PC-9 (cell line): ENCODE results near the gene KIN. TPM values are rescaled to one million over a fixed set of nuclear protein-coding genes. Genes with fewer than 3 reads are reported as not detected.

Experiments used
- BruUV-seq: library from RNA; stranded (reverse); fragments of 400-500 nt; replicated peaks from 2 replicates; lab custom pipeline; 2021; lab: Mats Ljungman, UMichigan
- CTCF ChIA-PET: fragments of 300-600 bp; sonication (Branson Sonifier 250); formaldehyde crosslinking; loops from one replicate; lab custom pipeline; 2022; ENCODE audit warnings: antibody characterized with exemption; lab: Charles Lee
- POLR2A ChIA-PET: fragments of 300-600 bp; sonication (Branson Sonifier 250); formaldehyde crosslinking; loops from one replicate; lab custom pipeline; 2022; ENCODE audit warnings: antibody characterized with exemption; ENCODE audit not compliant: unreplicated experiment; lab: Charles Lee
- DNase-seq, 2 experiments: peaks; one replicate each; pipeline versions ENCODE4 v3.0.0 to v3.0.0-alpha.2; 2015 to 2022; ENCODE audit warnings: mixed read lengths in 1 of 2
- H2AFZ ChIP-seq: fragments of 200-600 bp; sonication (generic); 2 replicates; pipeline ENCODE4 v1.8.1; 2017; ENCODE audit warnings: antibody characterized with exemption
- H3F3A ChIP-seq: fragments of 200-600 bp; sonication (generic); 2 replicates; pipeline ENCODE4 v1.8.1; 2017; ENCODE audit warnings: antibody characterized with exemption, mild to moderate bottlenecking, low read depth; ENCODE audit not compliant: insufficient read depth
- H3K27ac ChIP-seq: fragments of 200-600 bp; sonication (generic); 2 replicates; pipeline ENCODE4 v1.6.1; 2016; ENCODE audit warnings: mixed run types
- H3K27me3 ChIP-seq: fragments of 200-600 bp; sonication (generic); 2 replicates; pipeline ENCODE4 v1.6.1; 2016; ENCODE audit warnings: low read depth, mixed run types; ENCODE audit not compliant: insufficient read depth
- H3K36me3 ChIP-seq: fragments of 200-600 bp; sonication (generic); 2 replicates; pipeline ENCODE4 v1.6.1; 2016; ENCODE audit warnings: low read depth, mixed run types
- H3K4me1 ChIP-seq: fragments of 200-600 bp; sonication (generic); replicated peaks from 2 replicates; pipeline ENCODE4 v1.6.1; 2016; ENCODE audit warnings: mixed run types; ENCODE audit not compliant: insufficient read depth
- H3K4me2 ChIP-seq: fragments of 200-600 bp; sonication (generic); 2 replicates; pipeline ENCODE4 v1.6.1; 2017; ENCODE audit warnings: mixed run types
- H3K4me3 ChIP-seq: fragments of 200-600 bp; sonication (generic); 2 replicates; pipeline ENCODE4 v1.6.1; 2016; ENCODE audit warnings: mixed run types
- H3K79me2 ChIP-seq: fragments of 200-600 bp; sonication (generic); 2 replicates; pipeline ENCODE4 v1.6.1; 2017; ENCODE audit warnings: low read depth, mixed run types
- H3K9me2 ChIP-seq: fragments of 200-600 bp; sonication (generic); 2 replicates; pipeline ENCODE4 v1.8.1; 2017; ENCODE audit warnings: mild to moderate bottlenecking; ENCODE audit not compliant: insufficient read depth
- H3K9me3 ChIP-seq: fragments of 200-600 bp; sonication (generic); 2 replicates; pipeline ENCODE4 v1.8.1; 2016; ENCODE audit warnings: low read depth; ENCODE audit not compliant: insufficient read depth
- H4K20me1 ChIP-seq: fragments of 200-600 bp; sonication (generic); 2 replicates; pipeline ENCODE4 v1.8.1; 2017; ENCODE audit not compliant: insufficient read depth
- CTCF ChIP-seq: fragments of 200-600 bp; sonication (generic); conservative IDR thresholded peaks from 2 replicates; pipeline ENCODE4 v1.6.1; 2017; ENCODE audit warnings: mixed run types, antibody characterized with exemption, mild to moderate bottlenecking, moderate library complexity
- EZH2 ChIP-seq: fragments of 200-600 bp; sonication (generic); IDR thresholded peaks from 2 replicates; pipeline ENCODE4 v1.8.0; 2017; ENCODE audit warnings: antibody characterized with exemption, low read depth
- intact Hi-C: fragments of 100-400 bp; cut with micrococcal nuclease; formaldehyde crosslinking; loops from one replicate; pipeline ENCODE4 v1.10.0; 2022; ENCODE audit not compliant: unreplicated experiment
- total RNA-seq: library from RNA; stranded (reverse); gene quantifications from 2 replicates; pipeline ENCODE4 v1.2.3, GENCODE V29; 2021

KIN gene
- total RNA-seq, 1 experiment from 2014 or later: 10.4 TPM

DNA sequence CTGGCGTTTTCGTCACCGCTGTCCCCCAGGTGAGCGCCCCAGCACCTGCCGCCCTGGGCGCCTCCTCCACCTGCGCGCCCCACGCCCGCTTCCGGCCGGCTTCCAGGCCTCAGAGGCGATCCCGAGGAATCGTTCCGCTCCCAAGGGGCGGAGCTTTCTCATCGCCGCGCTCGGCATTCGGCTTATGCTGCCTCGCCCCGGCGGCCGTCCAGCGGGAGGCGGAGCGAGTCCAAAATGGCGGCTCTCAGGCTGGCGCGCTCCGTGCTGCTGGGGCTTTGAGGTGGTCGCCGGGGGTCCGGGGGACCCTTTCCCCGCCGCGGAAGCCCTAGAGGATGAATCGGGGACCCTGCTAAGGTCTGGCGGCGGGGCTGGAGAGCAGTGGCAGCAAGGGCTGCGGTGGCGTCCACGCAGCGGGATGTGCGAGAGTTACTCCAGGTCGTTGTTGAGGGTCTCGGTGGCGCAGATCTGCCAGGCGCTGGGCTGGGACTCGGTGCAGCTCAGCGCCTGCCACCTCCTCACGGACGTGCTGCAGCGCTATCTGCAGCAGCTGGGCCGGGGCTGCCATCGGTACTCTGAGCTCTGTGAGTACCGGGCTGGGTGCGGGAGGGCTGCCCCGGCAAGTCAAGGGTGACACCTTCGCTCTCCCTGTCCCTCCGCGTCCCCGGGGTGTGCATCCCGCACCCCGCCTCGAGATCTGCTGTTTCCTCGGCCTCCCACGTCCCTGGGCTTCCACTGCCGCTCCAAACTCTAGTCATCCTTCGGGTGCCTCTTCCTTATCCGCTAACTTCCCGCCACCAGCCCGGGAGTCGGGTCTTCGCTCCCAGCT is 30.7 kb upstream of the KIN start, which contains the start of gene TAF3:
Gene TAF3 (plus strand): TSS at position 211 of the 826 bp plus-strand sequence. CDS start 205 bp downstream, at position 416.
- H3K9me2 ChIP-seq: no peaks in the 10 kb centered on the region
- intact Hi-C loops: loop anchor here (1.0 kb wide), 1 partner anchor 30 kb away; the partner anchor contains the start of gene ATP5F1C
- H3K4me3 ChIP-seq: peak within 1 kb of the TSS; percentile 82
- ChIA-PET CTCF (no interaction called here), POLR2A (interaction anchor here (0.5 to 0.7 kb wide), 4 partner anchors 54 to 1431 kb away, joined by 4 to 13 read pairs (median 8); no protein-coding TSS in a partner anchor)
- no peaks in the 10 kb centered on the region for H3K27me3 ChIP-seq
- no peaks in the 10 kb centered on the region for H3K36me3 ChIP-seq
- DNase-seq: peak; percentile 76 to 93
- H3K9me3 ChIP-seq: no peaks in the 10 kb centered on the region
- H3K27ac ChIP-seq: peak within 1 kb of the TSS; percentile 78
- no peak for TF ChIP-seq CTCF
- no peak for TF ChIP-seq EZH2
- peak within 1 kb of the TSS; percentile 92 for H2AFZ ChIP-seq
- no TSS peak for BruUV-seq
- H3K79me2 ChIP-seq: peaks cover 24% of the 10 kb centered on the region
- H3K4me1 ChIP-seq: peaks cover 14% of the 10 kb centered on the region; the same call in 1 of the 2 replicates
- H3F3A ChIP-seq: no peaks in the 10 kb centered on the region
- H4K20me1 ChIP-seq: no peaks in the 10 kb centered on the region; the same call in 1 of the 2 replicates
- peak within 1 kb of the TSS; percentile 92 for H3K4me2 ChIP-seq

DNA sequence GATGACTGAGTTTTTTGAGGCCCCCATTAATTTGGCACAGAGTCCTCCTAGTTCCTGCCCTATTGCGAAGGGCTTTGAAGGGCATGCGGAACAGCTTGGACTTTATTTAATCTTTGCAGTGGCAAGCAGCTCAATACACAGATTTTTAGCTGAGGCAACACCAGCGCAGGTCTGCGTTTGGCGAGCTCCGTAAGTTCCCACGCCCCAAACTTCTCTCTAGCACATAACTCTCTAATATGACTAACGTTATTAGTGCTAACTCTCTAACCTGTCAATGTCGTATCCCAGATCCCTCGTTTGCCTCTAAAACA is 30.1 kb upstream of the KIN start:
- intact Hi-C loops: loop anchor here (1.0 kb wide), 1 partner anchor 30 kb away; the partner anchor contains the start of gene ATP5F1C
- Histone ChIP-seq H3K4me3 (peak overlapping the region; percentile 82), H4K20me1 (no peaks in the 10 kb centered on the region; the same call in 1 of the 2 replicates), H3K4me2 (peak overlapping the region; percentile 92), H3K9me3 (no peaks in the 10 kb centered on the region), H3K9me2 (no peaks in the 10 kb centered on the region), H3K36me3 (no peaks in the 10 kb centered on the region), H3K27ac (peak overlapping the region; percentile 78), H3K27me3 (no peaks in the 10 kb centered on the region), H2AFZ (peak overlapping the region; percentile 92), H3K4me1 (peaks cover 14% of the 10 kb centered on the region; the same call in 1 of the 2 replicates), H3K79me2 (peaks cover 24% of the 10 kb centered on the region), H3F3A (no peaks in the 10 kb centered on the region)
- POLR2A ChIA-PET: interaction anchor here (0.5 to 0.7 kb wide), 3 partner anchors 63 to 1431 kb away, joined by 4 to 13 read pairs (median 9); no protein-coding TSS in a partner anchor
- BruUV-seq: no TSS peak
- DNase-seq: no peak
- CTCF ChIA-PET: no interaction called here
- TF ChIP-seq CTCF: no peak
- no peak for TF ChIP-seq EZH2

DNA sequence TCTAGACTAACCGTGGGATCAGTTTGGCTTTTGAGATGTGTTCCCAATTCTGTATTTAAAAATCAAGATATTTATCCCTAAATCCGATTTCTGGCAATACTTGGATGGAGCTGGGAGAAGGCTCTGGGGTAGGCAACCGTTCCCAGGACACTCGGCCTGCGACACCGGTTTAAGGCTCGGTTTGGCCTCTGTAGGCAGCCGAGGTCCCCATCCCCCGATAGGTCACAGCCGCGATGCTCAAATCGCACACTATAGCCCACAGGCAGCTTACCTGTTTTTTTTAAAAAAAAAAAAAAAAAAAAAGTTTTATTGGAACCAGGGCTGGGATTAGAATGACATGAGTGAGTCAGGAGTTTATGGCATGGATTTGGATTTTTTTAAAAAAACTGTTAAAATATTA is 29.8 kb upstream of the KIN start:
- peaks cover 24% of the 10 kb centered on the region for H3K79me2 ChIP-seq
- DNase-seq: no peak
- peak overlapping the region; percentile 92 for H2AFZ ChIP-seq
- H4K20me1 ChIP-seq: no peaks in the 10 kb centered on the region; the same call in 1 of the 2 replicates
- no peak for TF ChIP-seq EZH2
- TF ChIP-seq CTCF: no peak
- peak overlapping the region; percentile 92 for H3K4me2 ChIP-seq
- H3K9me2 ChIP-seq: no peaks in the 10 kb centered on the region
- intact Hi-C loops: no loop called here
- H3K4me3 ChIP-seq: peak overlapping the region; percentile 82
- no peaks in the 10 kb centered on the region for H3K27me3 ChIP-seq
- H3K27ac ChIP-seq: peak overlapping the region; percentile 78
- CTCF ChIA-PET: no interaction called here
- no peaks in the 10 kb centered on the region for H3K9me3 ChIP-seq
- H3K4me1 ChIP-seq: peaks cover 14% of the 10 kb centered on the region; the same call in 1 of the 2 replicates
- H3F3A ChIP-seq: no peaks in the 10 kb centered on the region
- TSS peak; percentile 88 for BruUV-seq
- POLR2A ChIA-PET: interaction anchor here (0.5 to 0.7 kb wide), 3 partner anchors 64 to 1432 kb away, joined by 4 to 13 read pairs (median 9); no protein-coding TSS in a partner anchor
- H3K36me3 ChIP-seq: no peaks in the 10 kb centered on the region
